ENCODE data around the gene USP12.

DNA sequence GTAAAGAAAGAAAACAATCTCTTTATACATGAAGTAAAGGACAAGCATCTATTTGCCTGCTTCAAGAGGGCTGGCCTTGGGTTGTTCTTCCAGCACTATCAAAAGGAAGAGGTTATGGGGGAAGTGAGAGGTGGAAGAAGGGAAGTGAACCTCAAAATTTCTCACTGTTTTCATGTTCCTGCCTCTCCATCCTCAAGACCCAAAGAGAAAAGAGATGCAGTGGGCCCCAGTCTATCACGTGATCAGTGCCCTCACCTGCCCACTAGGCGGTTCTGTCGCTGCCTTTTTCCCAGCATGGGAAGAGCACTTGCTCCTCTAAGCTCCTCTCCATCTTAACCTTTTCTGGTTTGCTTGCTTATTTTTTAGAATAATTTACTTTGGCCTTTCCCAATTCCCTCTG lies 6.2 kb upstream of the USP12 start:
- TF ChIP-seq, protein P1, sequence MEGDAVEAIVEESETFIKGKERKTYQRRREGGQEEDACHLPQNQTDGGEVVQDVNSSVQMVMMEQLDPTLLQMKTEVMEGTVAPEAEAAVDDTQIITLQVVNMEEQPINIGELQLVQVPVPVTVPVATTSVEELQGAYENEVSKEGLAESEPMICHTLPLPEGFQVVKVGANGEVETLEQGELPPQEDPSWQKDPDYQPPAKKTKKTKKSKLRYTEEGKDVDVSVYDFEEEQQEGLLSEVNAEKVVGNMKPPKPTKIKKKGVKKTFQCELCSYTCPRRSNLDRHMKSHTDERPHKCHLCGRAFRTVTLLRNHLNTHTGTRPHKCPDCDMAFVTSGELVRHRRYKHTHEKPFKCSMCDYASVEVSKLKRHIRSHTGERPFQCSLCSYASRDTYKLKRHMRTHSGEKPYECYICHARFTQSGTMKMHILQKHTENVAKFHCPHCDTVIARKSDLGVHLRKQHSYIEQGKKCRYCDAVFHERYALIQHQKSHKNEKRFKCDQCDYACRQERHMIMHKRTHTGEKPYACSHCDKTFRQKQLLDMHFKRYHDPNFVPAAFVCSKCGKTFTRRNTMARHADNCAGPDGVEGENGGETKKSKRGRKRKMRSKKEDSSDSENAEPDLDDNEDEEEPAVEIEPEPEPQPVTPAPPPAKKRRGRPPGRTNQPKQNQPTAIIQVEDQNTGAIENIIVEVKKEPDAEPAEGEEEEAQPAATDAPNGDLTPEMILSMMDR (IDR thresholded peaks at IDR 0.05), result no peak
- TF ChIP-seq POLR2A (IDR thresholded peaks at IDR 0.05), result no peak

Measured in esophagus squamous epithelium (tissue), 4 donors.